Tibial nerve (tissue), 4 donors: ENCODE results near the gene SEC24D.

Experiments
- CTCF ChIP-seq, 5 experiments: fragments of 200-600 bp in 3 of 5; fragments of 450-650 bp in 2 of 5; sonication (generic) in 3 of 5; IDR thresholded peaks; one replicate each; pipeline ENCODE4 v1.5.1; 2016 to 2019; ENCODE audit warnings: antibody characterized with exemption in 5 of 5, mild to moderate bottlenecking in 3 of 5, moderate library complexity in 2 of 5
- EP300 ChIP-seq, 2 donors: sonication (generic); formaldehyde crosslinking; IDR thresholded peaks; one replicate each; pipeline ENCODE4 v1.6.1; 2017; ENCODE audit warnings: antibody characterized with exemption in 2 of 2, mild to moderate bottlenecking in 1 of 2
- POLR2A ChIP-seq, 2 donors: fragments of 450-650 bp; IDR thresholded peaks; one replicate each; pipeline ENCODE4 v1.6.1; 2017; ENCODE audit warnings: antibody characterized with exemption in 2 of 2, mild to moderate bottlenecking in 2 of 2, moderate library complexity in 2 of 2

GRCh38 chr4:118797558-118798142 lies 38.3 kb downstream of the SEC24D start:
- TF ChIP-seq CTCF (IDR thresholded peaks at IDR 0.05), result no peak
- no peak for TF ChIP-seq EP300 (IDR thresholded peaks at IDR 0.05)
- TF ChIP-seq POLR2A (IDR thresholded peaks at IDR 0.05), result no peak
